T-helper 17 cell (primary cell): Measurements from ENCODE around the gene S100A10. TPM values are rescaled to one million over a fixed set of nuclear protein-coding genes. Genes with fewer than 3 reads are reported as not detected.

Experiments used
- ATAC-seq: fragments of 150-1000 bp; cut with Tn5 transposase; 2 replicates; pipeline ENCODE4 v1.10.0; 2021; ENCODE audit warnings: mild to moderate bottlenecking, moderate library complexity
- DNase-seq, 3 donors: peaks; one replicate each; pipeline versions ENCODE4 v3.0.0 to v3.0.0-alpha.2; 2020 to 2021
- H3K9me3 ChIP-seq: one replicate; pipeline ENCODE4 v1.7.0; 2013; ENCODE audit warnings: low read length, mild to moderate bottlenecking; ENCODE audit not compliant: control insufficient read depth, poor library complexity, severe bottlenecking
- H3K27ac Mint-ChIP-seq: one replicate; pipeline ENCODE4 v1.8.0; 2022; ENCODE audit warnings: mild to moderate bottlenecking, moderate library complexity, mixed read lengths
- H3K27me3 Mint-ChIP-seq: one replicate; pipeline ENCODE4 v1.8.0; 2022; ENCODE audit warnings: mixed read lengths
- H3K36me3 Mint-ChIP-seq: one replicate; pipeline ENCODE4 v1.8.0; 2022; ENCODE audit warnings: low read depth, mixed read lengths
- H3K4me1 Mint-ChIP-seq: one replicate; pipeline ENCODE4 v1.8.0; 2022; ENCODE audit warnings: mild to moderate bottlenecking, mixed read lengths
- H3K4me3 Mint-ChIP-seq: one replicate; pipeline ENCODE4 v1.8.0; 2022; ENCODE audit warnings: mild to moderate bottlenecking, moderate library complexity, mixed read lengths
- total RNA-seq, 4 donors: library from RNA in 2 of 4; stranded (reverse) in 2 of 4; gene quantifications; one replicate each; pipeline ENCODE4 v1.2.3 and lab custom pipeline; 2022 to 2026

Gene S100A10
- total RNA-seq, 2 donors from 2014 or later: 317 to 349 TPM

GRCh38 chr1:151961833-151962232 is 31.8 kb downstream of the S100A10 start:
- DNase-seq: no peak
- H3K36me3 Mint-ChIP-seq: peaks cover 2% of the 10 kb centered on the region
- no peaks in the 10 kb centered on the region for H3K27me3 Mint-ChIP-seq
- no peak for ATAC-seq
- peaks cover 18% of the 10 kb centered on the region for H3K4me1 Mint-ChIP-seq
- H3K9me3 ChIP-seq: no peaks in the 10 kb centered on the region
- peak overlapping the region; percentile 73 for H3K27ac Mint-ChIP-seq
- H3K4me3 Mint-ChIP-seq: no peak overlapping the region

DNA sequence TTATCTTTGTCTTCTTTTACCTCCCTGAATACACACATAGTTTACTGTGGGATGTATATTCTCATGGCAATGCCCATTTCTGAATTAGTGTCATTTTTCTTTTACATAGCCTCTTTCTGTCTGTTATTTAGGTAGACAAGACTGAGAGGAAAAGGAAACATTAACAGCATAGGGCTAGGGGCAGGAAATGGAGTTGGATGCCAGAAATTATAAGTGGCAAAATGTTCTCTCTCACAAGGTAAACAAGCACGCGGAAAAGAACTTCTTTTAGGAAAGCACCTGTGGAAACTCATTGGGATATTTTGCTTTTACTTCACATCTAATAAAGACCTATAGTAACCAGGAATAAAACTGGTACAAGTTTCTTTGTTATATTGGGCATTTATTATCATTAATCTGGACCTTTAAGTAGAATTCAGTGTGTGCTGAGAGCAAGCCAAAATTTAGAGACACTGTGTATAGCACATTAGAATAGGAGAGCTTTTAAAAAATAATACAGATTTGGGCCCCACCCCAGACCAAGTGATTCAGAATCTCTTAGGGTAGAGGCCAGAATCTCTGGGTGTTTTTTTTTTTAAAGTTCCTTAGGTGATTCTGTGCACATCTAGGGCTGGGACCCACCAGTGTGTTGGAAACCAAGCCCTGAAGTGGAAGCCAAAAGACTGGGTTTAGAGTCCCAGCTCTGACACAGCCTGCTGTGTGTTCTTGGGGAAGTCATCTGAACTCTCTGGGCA is 32.7 kb downstream of the S100A10 start:
- Mint-ChIP-seq H3K4me3 (no peak overlapping the region), H3K27me3 (peaks cover under 1% of the 10 kb centered on the region), H3K36me3 (peaks cover 2% of the 10 kb centered on the region), H3K27ac (peak overlapping the region; percentile 73), H3K4me1 (peaks cover 18% of the 10 kb centered on the region)
- ATAC-seq (no peak), DNase-seq (no peak)
- H3K9me3 ChIP-seq: no peaks in the 10 kb centered on the region

GRCh38 chr1:151958959-151959358 is 34.7 kb downstream of the S100A10 start:
- H3K27ac Mint-ChIP-seq: no peak overlapping the region
- no peaks in the 10 kb centered on the region for H3K9me3 ChIP-seq
- peaks cover 6% of the 10 kb centered on the region for H3K27me3 Mint-ChIP-seq
- ATAC-seq (no peak), DNase-seq (no peak)
- no peak overlapping the region for H3K4me3 Mint-ChIP-seq
- no peaks in the 10 kb centered on the region for H3K36me3 Mint-ChIP-seq
- peaks cover 15% of the 10 kb centered on the region for H3K4me1 Mint-ChIP-seq

- no peaks in the 10 kb centered on the region for H3K9me3 ChIP-seq
- H3K27ac Mint-ChIP-seq: no peak overlapping the region
- no peaks in the 10 kb centered on the region for H3K36me3 Mint-ChIP-seq
- H3K4me3 Mint-ChIP-seq: no peak overlapping the region
- H3K27me3 Mint-ChIP-seq: peaks cover 6% of the 10 kb centered on the region
- DNase-seq (no peak), ATAC-seq (no peak)
- H3K4me1 Mint-ChIP-seq: peaks cover 10% of the 10 kb centered on the region
Observed at GRCh38 chr1:151956957-151957497, 36.6 kb downstream of the S100A10 start.

GRCh38 chr1:151953409-151954094 is 40.1 kb downstream of the S100A10 start:
- Mint-ChIP-seq H3K27ac (no peak overlapping the region), H3K4me1 (peaks cover 9% of the 10 kb centered on the region), H3K4me3 (no peak overlapping the region), H3K36me3 (no peaks in the 10 kb centered on the region), H3K27me3 (peaks cover 6% of the 10 kb centered on the region)
- no peaks in the 10 kb centered on the region for H3K9me3 ChIP-seq
- ATAC-seq (no peak), DNase-seq (no peak)

DNA sequence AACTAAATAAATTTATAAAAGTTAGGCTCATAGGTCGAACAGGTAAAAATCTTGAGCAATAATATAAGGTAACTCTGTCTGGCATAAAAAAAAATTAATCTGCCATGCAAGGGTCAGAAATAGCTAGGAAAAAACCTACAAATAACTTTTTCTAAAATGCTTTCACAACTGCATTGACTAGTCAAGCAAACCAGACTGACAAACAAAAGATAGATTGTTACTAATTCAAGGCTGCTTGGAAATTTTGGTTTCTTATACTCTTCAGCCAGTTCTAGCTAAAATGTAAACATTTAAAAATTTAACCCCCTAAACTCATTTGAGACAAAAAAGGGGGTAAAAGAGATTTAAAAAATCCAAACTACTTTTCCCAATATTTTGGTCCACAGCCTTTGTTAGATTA is 40.8 kb downstream of the S100A10 start:
- ATAC-seq: no peak

GRCh38 chr1:151949371-151950193 is 44.1 kb downstream of the S100A10 start:
- peaks cover 2% of the 10 kb centered on the region for H3K36me3 Mint-ChIP-seq
- H3K27ac Mint-ChIP-seq: peak overlapping the region; percentile 37
- no peaks in the 10 kb centered on the region for H3K27me3 Mint-ChIP-seq
- ATAC-seq: no peak
- no peak overlapping the region for H3K4me3 Mint-ChIP-seq
- no peaks in the 10 kb centered on the region for H3K9me3 ChIP-seq
- peaks cover 29% of the 10 kb centered on the region for H3K4me1 Mint-ChIP-seq
- no peak for DNase-seq

More for the DNA sequence above, 40.8 kb downstream of the S100A10 start:
- H3K4me1 Mint-ChIP-seq: peaks cover 9% of the 10 kb centered on the region
- H3K36me3 Mint-ChIP-seq: no peaks in the 10 kb centered on the region
- DNase-seq: no peak
- no peaks in the 10 kb centered on the region for H3K9me3 ChIP-seq
- no peak overlapping the region for H3K4me3 Mint-ChIP-seq
- H3K27me3 Mint-ChIP-seq: peaks cover 6% of the 10 kb centered on the region
- H3K27ac Mint-ChIP-seq: no peak overlapping the region

DNA sequence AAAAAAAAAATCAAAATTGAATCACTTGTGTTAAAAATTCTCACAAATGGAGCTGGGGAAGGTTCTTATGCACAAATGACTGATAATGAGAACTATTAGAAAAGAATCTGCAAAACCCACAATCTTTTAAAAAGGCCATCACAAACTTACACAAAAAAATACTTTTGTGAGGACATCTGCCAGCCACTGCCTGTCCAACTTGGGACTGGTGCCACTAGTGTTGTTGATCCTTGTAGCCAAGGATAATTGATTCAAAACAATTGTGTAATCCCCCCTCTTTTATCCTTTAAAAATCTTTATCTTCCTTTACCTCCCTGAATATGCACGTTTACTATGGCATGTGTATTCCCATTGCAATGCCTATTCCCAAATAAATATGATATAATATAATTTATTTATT is 45.2 kb downstream of the S100A10 start:
- ATAC-seq: no peak
- no peak for DNase-seq
- H3K36me3 Mint-ChIP-seq: peaks cover 2% of the 10 kb centered on the region

GRCh38 chr1:151947140-151947539 is 46.5 kb downstream of the S100A10 start:
- Mint-ChIP-seq H3K36me3 (peaks cover 2% of the 10 kb centered on the region), H3K4me3 (no peak overlapping the region), H3K27ac (peak overlapping the region; percentile 100), H3K4me1 (peaks cover 37% of the 10 kb centered on the region), H3K27me3 (no peaks in the 10 kb centered on the region)
- no peaks in the 10 kb centered on the region for H3K9me3 ChIP-seq
- ATAC-seq: no peak
- no peak for DNase-seq

More for the DNA sequence above, 45.2 kb downstream of the S100A10 start:
- no peak overlapping the region for H3K27ac Mint-ChIP-seq
- no peaks in the 10 kb centered on the region for H3K9me3 ChIP-seq
- no peaks in the 10 kb centered on the region for H3K27me3 Mint-ChIP-seq
- H3K4me3 Mint-ChIP-seq: no peak overlapping the region
- peaks cover 32% of the 10 kb centered on the region for H3K4me1 Mint-ChIP-seq

- Mint-ChIP-seq H3K27me3 (no peaks in the 10 kb centered on the region), H3K4me3 (peak overlapping the region; percentile 89), H3K4me1 (peaks cover 43% of the 10 kb centered on the region), H3K27ac (peak overlapping the region; percentile 100), H3K36me3 (peaks cover 6% of the 10 kb centered on the region)
- DNase-seq (peak; percentile 63 to 79 (median 78)), ATAC-seq (peak; percentile 82)
- no peaks in the 10 kb centered on the region for H3K9me3 ChIP-seq
Observed at GRCh38 chr1:151945725-151946722, 47.6 kb downstream of the S100A10 start.

DNA sequence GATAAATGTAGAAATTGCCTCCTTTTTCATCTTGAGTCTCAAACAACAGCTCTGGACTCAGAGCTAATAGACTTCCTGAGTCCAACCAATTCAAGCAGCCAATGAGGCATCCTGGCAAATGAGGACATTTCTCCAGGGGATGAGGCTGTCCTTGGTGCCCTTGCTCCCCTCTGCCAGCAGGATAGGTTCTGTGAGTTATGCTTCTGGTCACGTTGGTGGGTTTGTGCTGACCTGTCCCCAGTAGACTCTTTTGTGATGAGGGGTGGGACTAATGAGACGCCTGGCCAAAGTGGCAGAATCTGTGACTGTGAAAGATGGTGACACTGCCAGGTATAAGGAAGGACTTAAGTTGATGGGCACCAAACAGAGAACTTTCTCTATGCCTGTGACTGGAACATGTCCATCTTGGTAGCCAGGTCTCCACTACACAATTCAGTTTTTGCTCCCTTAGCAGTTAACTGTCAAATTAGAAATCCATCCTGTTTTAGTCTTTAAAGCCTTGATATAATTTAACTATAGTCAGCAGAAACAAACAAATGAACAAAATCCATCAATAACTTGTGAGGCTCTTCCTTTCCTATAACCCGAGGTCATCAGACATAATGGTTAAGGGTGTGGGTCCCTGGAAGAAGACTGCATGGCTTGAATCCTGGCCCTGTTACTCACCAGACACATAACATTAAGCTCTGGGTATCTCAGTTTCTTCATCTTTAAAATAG is 48.6 kb downstream of the S100A10 start:
- peaks cover 6% of the 10 kb centered on the region for H3K36me3 Mint-ChIP-seq

More for the DNA sequence above, 48.6 kb downstream of the S100A10 start:
- Mint-ChIP-seq H3K27ac (peak overlapping the region; percentile 100), H3K27me3 (no peaks in the 10 kb centered on the region), H3K4me3 (peak overlapping the region; percentile 89), H3K4me1 (peaks cover 44% of the 10 kb centered on the region)
- no peaks in the 10 kb centered on the region for H3K9me3 ChIP-seq
- ATAC-seq: no peak
- DNase-seq: no peak
